GM23248 (cell line): ENCODE measurements around the gene NTN5. TPM values are rescaled to one million over a fixed set of nuclear protein-coding genes. Genes with fewer than 3 reads are reported as not detected.

Experiments
- DNase-seq: peaks from one replicate; pipeline ENCODE4 v3.0.0-alpha.2; 2015
- H2AFZ ChIP-seq: fragments of 200-600 bp; sonication (generic); 2 replicates; pipeline ENCODE4 v1.6.1; 2016; ENCODE audit warnings: antibody characterized with exemption
- H3F3A ChIP-seq: fragments of 200-600 bp; sonication (generic); 2 replicates; pipeline ENCODE4 v1.6.1; 2016; ENCODE audit warnings: mild to moderate bottlenecking, antibody characterized with exemption, mixed run types; ENCODE audit not compliant: insufficient read depth
- H3K27ac ChIP-seq: fragments of 200-600 bp; sonication (generic); 2 replicates; pipeline ENCODE4 v1.5.1; 2016; ENCODE audit warnings: mild to moderate bottlenecking
- H3K27me3 ChIP-seq: fragments of 200-600 bp; sonication (generic); replicated peaks from 2 replicates; pipeline ENCODE4 v1.6.1; 2016; ENCODE audit warnings: mild to moderate bottlenecking; ENCODE audit not compliant: insufficient read depth
- H3K36me3 ChIP-seq: fragments of 200-600 bp; sonication (generic); 2 replicates; pipeline ENCODE4 v1.6.1; 2016; ENCODE audit warnings: low read depth, mild to moderate bottlenecking
- H3K4me1 ChIP-seq: fragments of 200-600 bp; sonication (generic); 2 replicates; pipeline ENCODE4 v1.6.1; 2016; ENCODE audit warnings: mild to moderate bottlenecking; ENCODE audit not compliant: insufficient read depth
- H3K4me2 ChIP-seq: fragments of 200-600 bp; sonication (generic); one replicate; pipeline ENCODE4 v1.6.1; 2016; ENCODE audit warnings: mild to moderate bottlenecking; ENCODE audit not compliant: unreplicated experiment
- H3K4me3 ChIP-seq: fragments of 200-600 bp; sonication (generic); 2 replicates; pipeline ENCODE4 v1.5.1; 2016; ENCODE audit warnings: mild to moderate bottlenecking
- H3K79me2 ChIP-seq: fragments of 200-600 bp; sonication (generic); 2 replicates; pipeline ENCODE4 v1.6.1; 2016; ENCODE audit warnings: mild to moderate bottlenecking; ENCODE audit not compliant: insufficient read depth
- H3K9ac ChIP-seq: fragments of 200-600 bp; sonication (generic); 2 replicates; pipeline ENCODE4 v1.6.1; 2016; ENCODE audit warnings: mild to moderate bottlenecking
- H3K9me2 ChIP-seq: fragments of 200-600 bp; sonication (generic); 2 replicates; pipeline ENCODE4 v1.6.1; 2016; ENCODE audit warnings: mixed run types, mild to moderate bottlenecking, moderate library complexity; ENCODE audit not compliant: insufficient read depth
- H3K9me3 ChIP-seq: fragments of 200-600 bp; sonication (generic); one replicate; pipeline ENCODE4 v1.6.1; 2017; ENCODE audit warnings: low read depth
- H4K20me1 ChIP-seq: fragments of 200-600 bp; sonication (generic); 2 replicates; pipeline ENCODE4 v1.6.0; 2016; ENCODE audit not compliant: insufficient read depth
- EZH2 ChIP-seq: fragments of 200-600 bp; sonication (generic); IDR thresholded peaks from 2 replicates; pipeline ENCODE4 v1.6.1; 2018; ENCODE audit warnings: antibody characterized with exemption, mild to moderate bottlenecking; ENCODE audit not compliant: insufficient read depth, poor library complexity, severe bottlenecking
- EZH2phosphoT487 ChIP-seq: fragments of 200-600 bp; sonication (generic); IDR thresholded peaks from 2 replicates; pipeline ENCODE4 v1.6.1; 2018; ENCODE audit warnings: antibody characterized with exemption, moderate library complexity, mild to moderate bottlenecking, low read depth; ENCODE audit not compliant: insufficient read depth
- WGBS, 2 experiments: methylation state at CpG; one replicate each; pipeline ENCODE4 v1.1.6; 2015 to 2017; ENCODE audit warnings: low lambda C conversion rate in 2 of 2, low coverage in 1 of 2; ENCODE audit errors: missing lambda C conversion rate in 2 of 2; 5-methylcytosine and 5-hydroxymethylcytosine counted together
- in situ Hi-C: fragments of 300-500 bp; cut with MboI; formaldehyde crosslinking; loops from 2 replicates; pipeline ENCODE4 v1.15.0; 2020
- polyA plus RNA-seq: library from polyadenylated mRNA; unstranded; fragments of >200 nt; fragmentation: Nextera tagmentation; extraction: Ambion mirVana; gene quantifications from 2 replicates; pipeline ENCODE4 v1.2.1, GENCODE V29; 2016
- total RNA-seq: library from RNA; depleted of rRNA; stranded (reverse); fragments of >200 nt; shearing (Covaris generic); gene quantifications from 2 replicates; pipeline ENCODE4 v1.2.3, GENCODE V29; 2014

NTN5 gene
- total and polyA plus RNA-seq, 2 experiments from 2014 or later: 0.32 TPM; not detected in 1

DNA sequence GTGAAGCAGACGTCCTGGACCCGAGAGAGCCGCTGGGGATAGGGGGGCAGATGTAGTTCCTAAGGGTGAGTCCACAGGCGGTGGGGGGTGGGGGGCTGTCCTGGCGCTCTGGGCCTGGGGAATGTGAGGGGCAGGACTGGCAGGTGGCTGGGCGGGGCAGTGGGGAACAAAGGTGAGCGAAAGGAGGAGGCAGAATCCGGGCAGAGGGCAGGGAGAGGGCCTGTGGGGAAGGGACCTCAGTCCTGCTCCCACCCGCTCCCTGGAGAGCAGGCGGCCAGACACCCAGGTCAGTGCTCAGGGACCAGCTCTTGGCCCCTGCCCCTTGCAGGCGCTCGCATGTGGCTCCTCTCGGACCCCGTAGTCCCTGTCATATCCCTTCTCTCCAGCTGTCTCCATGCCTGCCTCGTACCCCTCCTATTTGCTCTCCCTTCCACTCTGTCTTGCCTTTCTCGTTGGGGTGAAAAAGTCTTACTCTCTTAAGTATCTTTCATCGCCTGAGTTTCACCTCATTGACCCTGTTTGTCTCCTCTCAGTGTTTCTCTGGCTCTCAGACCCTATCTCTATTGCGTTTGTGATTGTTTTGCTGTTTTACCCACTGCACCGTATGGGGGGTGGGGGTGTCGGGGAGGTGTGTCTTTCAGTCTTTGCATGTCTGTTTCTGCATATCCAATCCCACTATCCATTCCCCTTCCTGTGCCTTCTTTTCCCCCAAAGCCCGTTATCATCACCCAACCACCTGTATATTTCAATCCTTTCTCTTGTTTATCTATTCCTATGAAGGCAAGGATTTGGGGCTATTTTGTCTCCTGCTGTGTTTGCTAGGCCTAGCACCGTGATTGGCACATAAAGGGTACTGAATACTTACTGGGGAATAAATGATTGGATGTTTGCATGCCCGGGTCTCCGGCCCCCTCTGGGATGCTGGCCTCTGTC is 47.8 kb downstream of the NTN5 start:
- H3K27me3 ChIP-seq: no peaks in the 10 kb centered on the region
- peak overlapping the region; percentile 63 for H3K4me3 ChIP-seq
- no peaks in the 10 kb centered on the region for H4K20me1 ChIP-seq
- peaks cover 16% of the 10 kb centered on the region for H3K79me2 ChIP-seq
- no peak overlapping the region for H3K27ac ChIP-seq
- no peak overlapping the region for H2AFZ ChIP-seq
- WGBS, 2 experiments: 64 to 67% methylated on average over 21 to 24 of the region's 24 CpGs
- peaks cover 10% of the 10 kb centered on the region for H3K4me1 ChIP-seq
- in situ Hi-C loops: no loop called here
- H3K4me2 ChIP-seq: peak overlapping the region; percentile 71
- TF ChIP-seq EZH2phosphoT487 (no peak), EZH2 (no peak)
- H3F3A ChIP-seq: no peaks in the 10 kb centered on the region
- H3K9me3 ChIP-seq: no peaks in the 10 kb centered on the region
- peak overlapping the region; percentile 75 for H3K9ac ChIP-seq
- no peaks in the 10 kb centered on the region for H3K36me3 ChIP-seq
- H3K9me2 ChIP-seq: no peaks in the 10 kb centered on the region
- DNase-seq: no peak

DNA sequence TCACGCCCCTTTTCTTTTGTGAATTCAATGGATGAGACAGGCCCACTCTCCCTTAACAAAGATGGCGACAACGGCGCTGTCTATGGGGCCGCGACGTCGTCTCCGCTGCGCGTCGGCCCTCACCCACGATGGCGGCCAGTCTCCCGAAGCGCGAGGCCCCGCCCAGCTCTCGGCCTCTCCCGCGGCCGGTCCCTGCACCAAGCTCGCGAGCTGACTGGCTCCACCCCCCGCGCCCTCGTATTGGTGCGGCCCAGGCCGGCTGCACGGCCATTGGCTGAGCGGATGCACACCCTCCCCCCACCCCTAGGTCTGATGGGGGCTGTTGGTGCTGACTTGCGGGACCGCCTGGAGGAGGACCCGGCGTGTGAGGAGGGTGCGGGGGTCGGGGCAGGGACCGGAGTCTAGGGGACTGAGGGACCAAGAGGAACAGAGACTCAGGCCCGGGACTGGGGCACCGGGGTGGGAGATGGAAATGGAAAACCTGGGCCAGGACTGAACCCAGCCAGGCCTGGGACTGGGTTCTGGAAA is 48.7 kb downstream of the NTN5 start:
- Histone ChIP-seq H4K20me1 (no peaks in the 10 kb centered on the region), H3K27me3 (no peaks in the 10 kb centered on the region), H2AFZ (peak overlapping the region; percentile 80), H3K4me2 (peak overlapping the region; percentile 72), H3K79me2 (peaks cover 22% of the 10 kb centered on the region), H3K27ac (peak overlapping the region; percentile 57), H3K9me2 (no peaks in the 10 kb centered on the region), H3K9me3 (no peaks in the 10 kb centered on the region), H3K36me3 (no peaks in the 10 kb centered on the region), H3K4me1 (peaks cover 11% of the 10 kb centered on the region), H3K9ac (peak overlapping the region; percentile 75), H3K4me3 (peak overlapping the region; percentile 66), H3F3A (no peaks in the 10 kb centered on the region)
- TF ChIP-seq EZH2 (no peak), EZH2phosphoT487 (no peak)
- DNase-seq: peak; percentile 100
- 2 to 3% methylated on average over 31 to 40 of the region's 40 CpGs for WGBS, 2 experiments
- in situ Hi-C loops: no loop called here

DNA sequence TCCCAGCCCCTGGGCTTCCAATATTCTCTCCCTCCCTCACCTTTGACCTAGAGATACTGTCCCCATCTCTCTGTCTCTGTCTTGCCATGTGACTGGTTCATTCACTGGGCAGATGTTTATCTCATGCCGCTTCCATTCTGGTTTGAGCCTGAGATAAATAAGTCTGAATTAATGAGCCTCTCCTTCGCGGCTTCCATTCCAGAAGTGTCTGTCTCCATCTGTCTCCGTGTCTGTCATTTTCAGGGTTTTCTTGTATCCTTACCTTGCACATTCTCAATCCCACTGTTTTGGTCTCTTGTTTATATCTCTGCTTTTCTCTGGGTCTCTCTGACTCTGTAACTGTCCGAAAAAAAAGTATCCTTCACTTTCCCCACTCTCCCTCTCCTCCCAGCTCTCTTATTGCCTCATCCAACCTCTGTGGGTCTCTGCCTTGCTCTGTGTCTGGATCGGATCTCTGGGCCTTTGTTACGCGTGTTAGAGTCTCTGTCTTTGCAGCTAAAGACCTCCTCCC is 49.2 kb downstream of the NTN5 start:
- Histone ChIP-seq H3K36me3 (no peaks in the 10 kb centered on the region), H3K27me3 (no peaks in the 10 kb centered on the region), H3K4me2 (peak overlapping the region; percentile 72), H3K9me2 (no peaks in the 10 kb centered on the region), H3K4me3 (peak overlapping the region; percentile 66), H3K27ac (peak overlapping the region; percentile 57), H3K9ac (peak overlapping the region; percentile 75), H2AFZ (peak overlapping the region; percentile 80), H3K79me2 (peaks cover 26% of the 10 kb centered on the region), H3K4me1 (peaks cover 11% of the 10 kb centered on the region), H3F3A (no peaks in the 10 kb centered on the region), H3K9me3 (no peaks in the 10 kb centered on the region), H4K20me1 (no peaks in the 10 kb centered on the region)
- DNase-seq: no peak
- 25% methylated on average over 8 of the region's 8 CpGs for WGBS, 2 experiments
- no peak for TF ChIP-seq EZH2
- TF ChIP-seq EZH2phosphoT487: no peak
- in situ Hi-C loops: no loop called here

DNA sequence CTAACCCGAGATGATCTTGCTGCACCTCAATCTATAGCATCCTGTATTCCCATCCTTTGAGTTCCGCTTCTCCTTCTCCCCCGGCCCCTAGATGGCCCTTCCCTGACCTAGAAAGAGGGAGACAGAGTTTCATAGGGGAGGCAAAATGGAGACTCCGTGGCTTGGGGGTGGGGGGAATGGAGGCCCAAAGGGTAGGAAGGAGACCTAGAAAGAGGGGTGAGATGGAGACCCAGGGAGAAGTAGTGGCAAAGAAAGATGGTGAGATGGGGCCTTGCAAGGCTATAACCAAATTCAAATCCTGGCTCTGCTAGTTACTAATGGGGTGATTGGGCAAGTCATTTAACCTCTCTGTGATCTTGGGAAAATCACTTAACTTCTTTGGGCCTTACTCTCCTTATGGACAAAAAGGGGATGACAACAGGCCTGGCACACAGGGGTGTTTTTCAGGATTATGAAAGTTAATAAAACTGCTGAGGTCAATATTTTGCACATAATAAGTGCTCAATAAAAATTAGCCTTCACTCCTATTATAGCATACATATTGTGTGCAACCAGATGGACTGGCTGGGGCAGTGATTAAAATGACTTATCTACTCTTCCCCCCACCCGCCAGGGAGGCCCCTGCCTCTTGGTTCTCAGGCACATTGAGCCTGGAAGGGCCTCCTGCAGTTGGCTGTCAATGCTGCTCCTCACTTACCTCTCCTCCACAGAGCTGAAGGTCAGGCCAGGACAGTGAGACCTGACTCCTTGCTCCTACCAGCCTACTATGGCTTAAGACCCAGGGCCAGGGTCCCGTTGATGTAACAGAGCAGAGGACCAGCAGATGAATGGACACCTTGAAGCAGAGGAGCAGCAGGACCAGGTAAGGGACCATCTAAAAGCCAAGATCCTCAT is 52.9 kb downstream of the NTN5 start:
- H3K79me2 ChIP-seq: peaks cover 55% of the 10 kb centered on the region
- 33 to 38% methylated on average over 6 of the region's 6 CpGs for WGBS, 2 experiments
- TF ChIP-seq EZH2: no peak
- no peak for TF ChIP-seq EZH2phosphoT487

More for the DNA sequence above, 52.9 kb downstream of the NTN5 start:
- Histone ChIP-seq H3K27me3 (no peaks in the 10 kb centered on the region), H3K4me1 (peaks cover 26% of the 10 kb centered on the region), H4K20me1 (peaks cover 12% of the 10 kb centered on the region; the same call in 1 of the 2 replicates), H3K27ac (peak overlapping the region; percentile 89), H3K9me3 (no peaks in the 10 kb centered on the region), H3F3A (peaks cover 13% of the 10 kb centered on the region; the same call in 1 of the 2 replicates), H3K4me3 (peak overlapping the region; percentile 96), H3K9ac (peak overlapping the region; percentile 98), H3K9me2 (no peaks in the 10 kb centered on the region), H3K36me3 (peaks cover 19% of the 10 kb centered on the region), H3K4me2 (peak overlapping the region; percentile 94), H2AFZ (peak overlapping the region; percentile 60)
- peak; percentile 82 for DNase-seq
- in situ Hi-C loops: no loop called here
